GM12878 (cell line): ENCODE measurements around the gene EPHB1. TPM values are rescaled to one million over a fixed set of nuclear protein-coding genes. Genes with fewer than 3 reads are reported as not detected.

ENCODE experiments used
- ATAC-seq: fragments of 200-7000 bp; cut with Tn5 transposase; 3 replicates; pipeline ENCODE4 v1.9.1; 2020; ENCODE audit warnings: mild to moderate bottlenecking, moderate library complexity
- BruUV-seq: library from RNA; stranded (reverse); fragments of 400-500 nt; replicated peaks from 2 replicates; lab custom pipeline; 2021; lab: Mats Ljungman, UMichigan
- CTCF ChIA-PET: fragments of 300-600 bp; sonication (Branson Sonifier 250); formaldehyde crosslinking; extraction: SDS; loops from one replicate; lab custom pipeline; 2021; ENCODE audit warnings: inconsistent platforms; lab: Yijun Ruan, JAX
- POLR2A ChIA-PET: fragments of 350-600 bp; formaldehyde crosslinking; extraction: SDS; loops from one replicate; lab custom pipeline; 2021; ENCODE audit warnings: inconsistent platforms; lab: Charles Lee
- RAD21 ChIA-PET: fragments of 300-600 bp; sonication (Branson Sonifier 250); formaldehyde crosslinking; loops from one replicate; lab custom pipeline; 2023; ENCODE audit warnings: antibody characterized with exemption; ENCODE audit not compliant: unreplicated experiment; lab: Charles Lee
- SMC1A ChIA-PET: fragments of 300-600 bp; sonication (Branson Sonifier 250); formaldehyde crosslinking; loops from one replicate; lab custom pipeline; 2023; ENCODE audit not compliant: unreplicated experiment, uncharacterized antibody; lab: Charles Lee
- DNase-seq: peaks from one replicate; pipeline ENCODE4 v3.0.0-alpha.2; 2011; ENCODE audit warnings: low read depth, low spot score
- FAIRE-seq: peaks from 3 replicates; lab custom pipeline; 2011; peaks lifted over from hg19 to GRCh38; lab: Jason Lieb, UNC
- H2AFZ ChIP-seq: 2 replicates; pipeline ENCODE4 v1.6.0; 2011; ENCODE audit warnings: low read depth, low read length, control low read depth; ENCODE audit not compliant: control insufficient read depth
- H3K27ac ChIP-seq: 2 replicates; pipeline ENCODE4 v1.5.1; 2011; ENCODE audit warnings: control low read depth; ENCODE audit not compliant: control insufficient read depth, insufficient read depth
- H3K27me3 ChIP-seq, 2 experiments: replicated peaks in 1 of 2; 2 replicates each; pipeline versions ENCODE4 v1.6.0 to v1.6.1; 2011; ENCODE audit warnings: low read length in 1 of 2; ENCODE audit not compliant: control insufficient read depth in 2 of 2, insufficient read depth in 2 of 2
- H3K36me3 ChIP-seq, 2 experiments: 2 replicates each; pipeline ENCODE4 v1.5.1; 2011; ENCODE audit warnings: low read length in 1 of 2; ENCODE audit not compliant: control insufficient read depth in 2 of 2, insufficient read depth in 2 of 2
- H3K4me1 ChIP-seq: 2 replicates; pipeline ENCODE4 v1.6.1; 2011; ENCODE audit warnings: mild to moderate bottlenecking, low read length, moderate library complexity, mixed read lengths; ENCODE audit not compliant: control insufficient read depth, insufficient read depth
- H3K4me2 ChIP-seq: 2 replicates; pipeline ENCODE4 v1.6.0; 2011; ENCODE audit warnings: control low read depth; ENCODE audit not compliant: control insufficient read depth, insufficient read depth
- H3K4me3 ChIP-seq: fragments of 200-600 bp; sonication (generic); 2 replicates; pipeline ENCODE4 v1.5.1; 2016
- H3K79me2 ChIP-seq: 2 replicates; pipeline ENCODE4 v1.6.0; 2011; ENCODE audit warnings: low read length; ENCODE audit not compliant: control insufficient read depth, insufficient read depth
- H3K9ac ChIP-seq: 2 replicates; pipeline ENCODE4 v1.8.0; 2011; ENCODE audit warnings: low read length, control low read depth, mixed read lengths; ENCODE audit not compliant: control insufficient read depth, insufficient read depth
- H3K9me3 ChIP-seq: replicated peaks from 3 replicates; pipeline ENCODE4 v1.5.1; 2011; ENCODE audit warnings: mild to moderate bottlenecking, low read length; ENCODE audit not compliant: control insufficient read depth, insufficient read depth
- H4K20me1 ChIP-seq: 2 replicates; pipeline ENCODE4 v1.6.0; 2011; ENCODE audit not compliant: control insufficient read depth, insufficient read depth
- ASH2L ChIP-seq: fragments of 300-600, 200-600 bp; sonication (generic); IDR thresholded peaks from 2 replicates; pipeline ENCODE4 v1.6.1; 2017; ENCODE audit warnings: low read depth, mild to moderate bottlenecking, borderline replicate concordance
- BMI1 ChIP-seq: fragments of 450-650 bp; IDR thresholded peaks from 2 replicates; pipeline ENCODE4 v1.6.1; 2016; ENCODE audit warnings: mild to moderate bottlenecking, moderate library complexity, borderline replicate concordance
- GATAD2B ChIP-seq: fragments of 450-650 bp; conservative IDR thresholded peaks from 2 replicates; pipeline ENCODE4 v1.6.1; 2017; ENCODE audit warnings: low read depth, mild to moderate bottlenecking, moderate library complexity
- MEF2B ChIP-seq: fragments of 450-650 bp; IDR thresholded peaks from 2 replicates; pipeline ENCODE4 v1.6.1; 2018; ENCODE audit warnings: mild to moderate bottlenecking, moderate library complexity; ENCODE audit not compliant: partially characterized antibody, poor library complexity, severe bottlenecking
- MTA3 ChIP-seq: IDR thresholded peaks from 2 replicates; pipeline ENCODE4 v1.6.1; 2012; ENCODE audit warnings: low read length, inconsistent platforms, borderline replicate concordance
- NBN ChIP-seq: fragments of 450-650 bp; IDR thresholded peaks from 2 replicates; pipeline ENCODE4 v1.6.1; 2016
- SP1 ChIP-seq: IDR thresholded peaks from one replicate; pipeline ENCODE4 v1.6.1; 2011; ENCODE audit warnings: low read depth, low read length
- STAT3 ChIP-seq: IDR thresholded peaks from 2 replicates; pipeline ENCODE4 v1.6.1; 2011; ENCODE audit warnings: low read depth, low read length, improper control_type of control experiment
- TBL1XR1 ChIP-seq: IDR thresholded peaks from 2 replicates; pipeline ENCODE4 v1.6.1; 2012; ENCODE audit warnings: low read depth, low read length, improper control_type of control experiment
- WGBS: methylation state at CpG from one replicate; pipeline ENCODE4 v1.1.6; 2016; ENCODE audit warnings: low lambda C conversion rate; ENCODE audit not compliant: insufficient replicate concordance, insufficient coverage; ENCODE audit errors: missing lambda C conversion rate; 5-methylcytosine and 5-hydroxymethylcytosine counted together
- in situ Hi-C: fragments of 300-500 bp; cut with MboI; formaldehyde crosslinking; loops from 9 replicates; pipeline ENCODE4 v1.14.3; 2018; ENCODE audit warnings: mixed read lengths
- intact Hi-C: fragments of 100-400 bp; cut with micrococcal nuclease; formaldehyde crosslinking; loops from one replicate; pipeline ENCODE4 v1.14.2; 2022; ENCODE audit not compliant: unreplicated experiment
- polyA plus RNA-seq, 11 experiments: library from polyadenylated mRNA; depleted of rRNA in 4 of 11; unstranded in 6 of 11; stranded (reverse) in 5 of 11; fragments of >200 nt; fragmentation: Nextera tagmentation in 4 of 11; fragmentation: Illumina TruSeq in 1 of 11; extraction: Ambion mirVana in 4 of 11; extraction: Trizol in 1 of 11; gene quantifications; 1 replicate in 1 of 11; 2 replicates in 10 of 11; pipeline versions ENCODE4 v1.2.1 to v1.2.3, GENCODE V29; 2011 to 2016; ENCODE audit warnings: inconsistent platforms in 2 of 11, missing spikeins in 2 of 11, low read depth in 1 of 11
- total RNA-seq, 4 experiments: library from RNA; depleted of rRNA in 3 of 4; stranded (reverse); fragments of >200 nt in 3 of 4; fragmentation: Illumina TruSeq in 1 of 4; extraction: Trizol in 1 of 4; gene quantifications; 2 replicates each; pipeline versions ENCODE4 v1.2.1 to v1.2.3, GENCODE V29; 2013 to 2021
- TF ChIP-seq, protein P1 (sequence below): fragments of 450-650 bp; IDR thresholded peaks from 2 replicates; pipeline ENCODE4 v1.6.1; 2016; ENCODE audit warnings: mild to moderate bottlenecking, moderate library complexity, borderline replicate concordance
- TF ChIP-seq, protein P2 (sequence below): fragments of 450-650 bp; IDR thresholded peaks from 2 replicates; pipeline ENCODE4 v1.6.1; 2017; ENCODE audit warnings: borderline replicate concordance
- TF ChIP-seq, protein P3 (sequence below): fragments of 450-650 bp; formaldehyde crosslinking; IDR thresholded peaks from 2 replicates; pipeline ENCODE4 v1.4.0; 2022; ENCODE audit warnings: mild to moderate bottlenecking, moderate library complexity

EPHB1 gene
- total and polyA plus RNA-seq, 10 of the 15 experiments (the other 5 are each of a cell fraction or from before 2014, with no cell fraction given): 0.33 to 23.8 (median 1.2) TPM

DNA sequence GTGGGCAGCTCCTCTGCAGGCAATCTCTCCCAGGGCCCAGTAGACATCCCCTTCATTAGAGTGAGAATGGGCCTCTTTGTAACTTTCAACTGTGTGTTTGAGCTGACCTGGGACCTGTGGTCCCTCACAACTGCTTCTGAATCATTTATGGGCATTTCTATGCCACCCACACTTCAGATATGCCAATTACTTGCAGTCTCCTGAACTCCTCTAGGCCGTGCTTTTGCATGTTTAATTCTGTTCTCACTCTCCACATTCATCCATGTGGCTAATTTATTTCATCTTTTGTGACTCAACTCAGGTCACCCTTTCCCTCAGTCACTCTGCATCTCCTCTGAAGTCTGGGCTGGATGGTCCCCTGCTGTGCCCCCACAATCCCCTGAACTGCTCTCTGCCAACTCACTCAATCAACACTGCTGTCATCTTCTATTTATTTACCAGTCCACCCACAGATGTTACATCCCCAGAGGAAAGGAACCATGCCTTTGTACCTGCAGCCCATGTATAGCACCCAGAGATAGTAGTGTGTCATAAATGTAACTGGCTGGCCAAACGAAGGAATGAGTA lies 364.7 kb downstream of the EPHB1 start:
- Histone ChIP-seq H3K27ac (no peak overlapping the region), H3K36me3 (peaks cover 0 to 11% of the 10 kb centered on the region in 2 experiments; a peak in 2 of 4 replicates), H3K27me3 (no peaks in the 10 kb centered on the region), H3K4me1 (no peaks in the 10 kb centered on the region), H3K4me2 (no peak overlapping the region), H2AFZ (no peak overlapping the region), H3K79me2 (no peaks in the 10 kb centered on the region), H4K20me1 (no peaks in the 10 kb centered on the region), H3K9ac (no peak overlapping the region), H3K4me3 (no peak overlapping the region), H3K9me3 (no peaks in the 10 kb centered on the region)
- DNase-seq (no peak), ATAC-seq (no peak), FAIRE-seq (no peak)
- ChIA-PET SMC1A (no interaction called here), CTCF (interaction anchor here (1.3 kb wide), 1 partner anchor 86 kb away, joined by 6 read pairs; no protein-coding TSS in a partner anchor), POLR2A (no interaction called here), RAD21 (interaction anchor here (1.2 kb wide), 1 partner anchor 343 kb away, joined by 3 read pairs; no protein-coding TSS in a partner anchor)
- in situ Hi-C loops (no loop called here), intact Hi-C loops (no loop called here)
- TF ChIP-seq STAT3 (no peak), MEF2B (no peak), TBL1XR1 (no peak), MTA3 (no peak), BMI1 (no peak), SP1 (no peak), ASH2L (no peak), GATAD2B (no peak), NBN (no peak)
- TF ChIP-seq, protein P1, sequence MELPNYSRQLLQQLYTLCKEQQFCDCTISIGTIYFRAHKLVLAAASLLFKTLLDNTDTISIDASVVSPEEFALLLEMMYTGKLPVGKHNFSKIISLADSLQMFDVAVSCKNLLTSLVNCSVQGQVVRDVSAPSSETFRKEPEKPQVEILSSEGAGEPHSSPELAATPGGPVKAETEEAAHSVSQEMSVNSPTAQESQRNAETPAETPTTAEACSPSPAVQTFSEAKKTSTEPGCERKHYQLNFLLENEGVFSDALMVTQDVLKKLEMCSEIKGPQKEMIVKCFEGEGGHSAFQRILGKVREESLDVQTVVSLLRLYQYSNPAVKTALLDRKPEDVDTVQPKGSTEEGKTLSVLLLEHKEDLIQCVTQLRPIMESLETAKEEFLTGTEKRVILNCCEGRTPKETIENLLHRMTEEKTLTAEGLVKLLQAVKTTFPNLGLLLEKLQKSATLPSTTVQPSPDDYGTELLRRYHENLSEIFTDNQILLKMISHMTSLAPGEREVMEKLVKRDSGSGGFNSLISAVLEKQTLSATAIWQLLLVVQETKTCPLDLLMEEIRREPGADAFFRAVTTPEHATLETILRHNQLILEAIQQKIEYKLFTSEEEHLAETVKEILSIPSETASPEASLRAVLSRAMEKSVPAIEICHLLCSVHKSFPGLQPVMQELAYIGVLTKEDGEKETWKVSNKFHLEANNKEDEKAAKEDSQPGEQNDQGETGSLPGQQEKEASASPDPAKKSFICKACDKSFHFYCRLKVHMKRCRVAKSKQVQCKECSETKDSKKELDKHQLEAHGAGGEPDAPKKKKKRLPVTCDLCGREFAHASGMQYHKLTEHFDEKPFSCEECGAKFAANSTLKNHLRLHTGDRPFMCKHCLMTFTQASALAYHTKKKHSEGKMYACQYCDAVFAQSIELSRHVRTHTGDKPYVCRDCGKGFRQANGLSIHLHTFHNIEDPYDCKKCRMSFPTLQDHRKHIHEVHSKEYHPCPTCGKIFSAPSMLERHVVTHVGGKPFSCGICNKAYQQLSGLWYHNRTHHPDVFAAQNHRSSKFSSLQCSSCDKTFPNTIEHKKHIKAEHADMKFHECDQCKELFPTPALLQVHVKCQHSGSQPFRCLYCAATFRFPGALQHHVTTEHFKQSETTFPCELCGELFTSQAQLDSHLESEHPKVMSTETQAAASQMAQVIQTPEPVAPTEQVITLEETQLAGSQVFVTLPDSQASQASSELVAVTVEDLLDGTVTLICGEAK: no peak
- TF ChIP-seq, protein P2, sequence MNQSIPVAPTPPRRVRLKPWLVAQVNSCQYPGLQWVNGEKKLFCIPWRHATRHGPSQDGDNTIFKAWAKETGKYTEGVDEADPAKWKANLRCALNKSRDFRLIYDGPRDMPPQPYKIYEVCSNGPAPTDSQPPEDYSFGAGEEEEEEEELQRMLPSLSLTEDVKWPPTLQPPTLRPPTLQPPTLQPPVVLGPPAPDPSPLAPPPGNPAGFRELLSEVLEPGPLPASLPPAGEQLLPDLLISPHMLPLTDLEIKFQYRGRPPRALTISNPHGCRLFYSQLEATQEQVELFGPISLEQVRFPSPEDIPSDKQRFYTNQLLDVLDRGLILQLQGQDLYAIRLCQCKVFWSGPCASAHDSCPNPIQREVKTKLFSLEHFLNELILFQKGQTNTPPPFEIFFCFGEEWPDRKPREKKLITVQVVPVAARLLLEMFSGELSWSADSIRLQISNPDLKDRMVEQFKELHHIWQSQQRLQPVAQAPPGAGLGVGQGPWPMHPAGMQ: no peak
- TF ChIP-seq, protein P3, sequence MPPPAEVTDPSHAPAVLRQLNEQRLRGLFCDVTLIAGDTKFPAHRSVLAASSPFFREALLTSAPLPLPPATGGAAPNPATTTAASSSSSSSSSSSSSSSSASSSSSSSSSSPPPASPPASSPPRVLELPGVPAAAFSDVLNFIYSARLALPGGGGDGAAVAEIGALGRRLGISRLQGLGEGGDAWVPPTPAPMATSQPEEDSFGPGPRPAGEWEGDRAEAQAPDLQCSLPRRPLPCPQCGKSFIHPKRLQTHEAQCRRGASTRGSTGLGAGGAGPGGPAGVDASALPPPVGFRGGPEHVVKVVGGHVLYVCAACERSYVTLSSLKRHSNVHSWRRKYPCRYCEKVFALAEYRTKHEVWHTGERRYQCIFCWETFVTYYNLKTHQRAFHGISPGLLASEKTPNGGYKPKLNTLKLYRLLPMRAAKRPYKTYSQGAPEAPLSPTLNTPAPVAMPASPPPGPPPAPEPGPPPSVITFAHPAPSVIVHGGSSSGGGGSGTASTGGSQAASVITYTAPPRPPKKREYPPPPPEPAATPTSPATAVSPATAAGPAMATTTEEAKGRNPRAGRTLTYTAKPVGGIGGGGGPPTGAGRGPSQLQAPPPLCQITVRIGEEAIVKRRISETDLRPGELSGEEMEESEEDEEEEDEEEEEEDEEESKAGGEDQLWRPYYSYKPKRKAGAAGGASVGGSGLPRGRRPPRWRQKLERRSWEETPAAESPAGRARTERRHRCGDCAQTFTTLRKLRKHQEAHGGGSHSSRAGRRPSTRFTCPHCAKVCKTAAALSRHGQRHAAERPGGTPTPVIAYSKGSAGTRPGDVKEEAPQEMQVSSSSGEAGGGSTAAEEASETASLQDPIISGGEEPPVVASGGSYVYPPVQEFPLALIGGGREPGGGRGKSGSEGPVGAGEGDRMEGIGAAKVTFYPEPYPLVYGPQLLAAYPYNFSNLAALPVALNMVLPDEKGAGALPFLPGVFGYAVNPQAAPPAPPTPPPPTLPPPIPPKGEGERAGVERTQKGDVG (CRISPR knock-in tag): no peak
- BruUV-seq: no TSS peak
- WGBS: 3% methylated on average over 2 of the region's 2 CpGs
